Gastrocnemius medialis (tissue), 4 donors: ENCODE results near the gene CDAN1. TPM values are rescaled to one million over a fixed set of nuclear protein-coding genes. Genes with fewer than 3 reads are reported as not detected.

Experiments used
- ATAC-seq, 2 donors: fragments of 150-250 bp; one replicate each; pipeline ENCODE4 v1.9.1; 2016
- DNase-seq, 2 donors: peaks; one replicate each; pipeline ENCODE4 v3.0.0-alpha.2; 2019
- H3K27ac ChIP-seq, 4 donors: fragments of 200-600 bp; sonication (generic); 1 replicate in 1 of 4; 2 replicates in 3 of 4; pipeline ENCODE4 v1.5.1; 2016 to 2018; ENCODE audit warnings: mild to moderate bottlenecking in 2 of 4, moderate library complexity in 1 of 4
- H3K27me3 ChIP-seq, 3 donors: fragments of 200-600 bp; sonication (generic) in 2 of 3; 1 replicate in 1 of 3; 2 replicates in 2 of 3; pipeline versions ENCODE4 v1.5.1 to v1.6.0; 2016 to 2019; ENCODE audit warnings: mild to moderate bottlenecking in 1 of 3, moderate library complexity in 1 of 3
- H3K36me3 ChIP-seq, 2 donors: fragments of 200-600 bp; sonication (generic) in 1 of 2; one replicate each; pipeline ENCODE4 v1.5.1; 2017 to 2018
- H3K4me1 ChIP-seq, 2 donors: fragments of 200-600 bp; sonication (generic) in 1 of 2; one replicate each; pipeline ENCODE4 v1.5.1; 2016 to 2017; ENCODE audit warnings: mild to moderate bottlenecking in 2 of 2
- H3K4me3 ChIP-seq, 4 donors: fragments of 200-600 bp; sonication (generic) in 3 of 4; 1 replicate in 1 of 4; 2 replicates in 3 of 4; pipeline ENCODE4 v1.5.1; 2016 to 2019; ENCODE audit warnings: mild to moderate bottlenecking in 2 of 4
- H3K9me3 ChIP-seq, 3 donors: fragments of 200-600 bp; sonication (generic) in 2 of 3; 1 replicate in 1 of 3; 2 replicates in 2 of 3; pipeline ENCODE4 v1.5.1; 2016 to 2019
- CTCF ChIP-seq, 5 experiments: fragments of 450-650 bp in 3 of 5; fragments of 200-600 bp in 2 of 5; sonication (generic) in 2 of 5; IDR thresholded peaks in 4 of 5; conservative IDR thresholded peaks in 1 of 5; 1 replicate in 4 of 5; 2 replicates in 1 of 5; pipeline ENCODE4 v1.5.1; 2016 to 2019; ENCODE audit warnings: antibody characterized with exemption in 5 of 5, mild to moderate bottlenecking in 3 of 5, moderate library complexity in 3 of 5
- POLR2A ChIP-seq, 2 donors: fragments of 450-650 bp; IDR thresholded peaks; one replicate each; pipeline ENCODE4 v1.6.1; 2017; ENCODE audit warnings: antibody characterized with exemption in 2 of 2, mild to moderate bottlenecking in 2 of 2, moderate library complexity in 2 of 2
- in situ Hi-C, 4 donors: fragments of 200-750 bp; cut with MboI; loops; one replicate each; pipeline versions ENCODE4 v1.15.0 to v1.8.0; 2017; ENCODE audit warnings: low sequenced_read_pairs in 4 of 4
- intact Hi-C: fragments of 100-400 bp; cut with DNase I; formaldehyde crosslinking; loops from one replicate; pipeline ENCODE4 v1.15.1; 2023; ENCODE audit warnings: low total_unique reads
- total RNA-seq, 4 donors: library from RNA; depleted of rRNA; stranded (reverse); fragments of >200 nt; gene quantifications; one replicate each; pipeline versions ENCODE4 v1.1.0 to v1.2.3, GENCODE V29; 2016

Gene CDAN1
- total RNA-seq, 4 donors from 2014 or later = 4.2 to 5.9 (median 5.1) TPM

- no peaks in the 10 kb centered on the region for H3K9me3 ChIP-seq
Measured at GRCh38 chr15:42731461-42731860, 5.5 kb downstream of the CDAN1 start.

GRCh38 chr15:42730536-42730935, 6.4 kb downstream of the CDAN1 start:
- ATAC-seq (no peak), DNase-seq (no peak)
- Histone ChIP-seq H3K27ac (no peak overlapping the region), H3K4me3 (no peak overlapping the region), H3K36me3 (peaks cover 0 to 97% of the 10 kb centered on the region in 2 donors), H3K4me1 (peaks cover 0 to 5% of the 10 kb centered on the region in 2 donors), H3K9me3 (no peaks in the 10 kb centered on the region), H3K27me3 (no peaks in the 10 kb centered on the region)
- in situ Hi-C loops = no loop called here
- TF ChIP-seq POLR2A (IDR thresholded peaks at IDR 0.05) = no peak
- TF ChIP-seq CTCF (IDR thresholded peaks at IDR 0.05 in 4 of 5, conservative IDR thresholded peaks at IDR 0.05 in 1 of 5) = no peak
- intact Hi-C loops = no loop called here

More at GRCh38 chr15:42731461-42731860, 5.5 kb downstream of the CDAN1 start:
- DNase-seq (no peak), ATAC-seq (no peak)
- H3K27me3 ChIP-seq = no peaks in the 10 kb centered on the region
- H3K36me3 ChIP-seq = peaks cover 0 to 88% of the 10 kb centered on the region in 2 donors
- H3K27ac ChIP-seq = no peak overlapping the region
- no peak overlapping the region for H3K4me3 ChIP-seq
- intact Hi-C loops (no loop called here), in situ Hi-C loops (no loop called here)
- peaks cover 5 to 11% of the 10 kb centered on the region in 2 donors for H3K4me1 ChIP-seq
- TF ChIP-seq POLR2A (IDR thresholded peaks at IDR 0.05) (no peak), CTCF (IDR thresholded peaks at IDR 0.05 in 4 of 5, conservative IDR thresholded peaks at IDR 0.05 in 1 of 5) (no peak)

GRCh38 chr15:42730135-42730534, 6.8 kb downstream of the CDAN1 start:
- in situ Hi-C loops = no loop called here
- H3K27ac ChIP-seq = no peak overlapping the region
- H3K4me3 ChIP-seq = no peak overlapping the region
- TF ChIP-seq POLR2A (IDR thresholded peaks at IDR 0.05) = no peak
- ATAC-seq (no peak), DNase-seq (no peak)
- no peaks in the 10 kb centered on the region for H3K9me3 ChIP-seq
- H3K27me3 ChIP-seq = no peaks in the 10 kb centered on the region
- intact Hi-C loops = no loop called here
- peaks cover 0 to 99% of the 10 kb centered on the region in 2 donors for H3K36me3 ChIP-seq
- H3K4me1 ChIP-seq = peaks cover 0 to 3% of the 10 kb centered on the region in 2 donors

GRCh38 chr15:42729409-42729808, 7.5 kb downstream of the CDAN1 start:
- in situ Hi-C loops = no loop called here
- no peak overlapping the region for H3K27ac ChIP-seq
- H3K4me3 ChIP-seq = no peak overlapping the region
- H3K4me1 ChIP-seq = no peaks in the 10 kb centered on the region
- peaks cover 0 to 99% of the 10 kb centered on the region in 2 donors for H3K36me3 ChIP-seq
- TF ChIP-seq CTCF (IDR thresholded peaks at IDR 0.05 in 4 of 5, conservative IDR thresholded peaks at IDR 0.05 in 1 of 5) (no peak), POLR2A (IDR thresholded peaks at IDR 0.05) (no peak)
- H3K9me3 ChIP-seq = no peaks in the 10 kb centered on the region
- no peaks in the 10 kb centered on the region for H3K27me3 ChIP-seq
- ATAC-seq = no peak
- intact Hi-C loops = no loop called here
- no peak for DNase-seq

- in situ Hi-C loops (no loop called here), intact Hi-C loops (no loop called here)
- no peak for TF ChIP-seq CTCF (IDR thresholded peaks at IDR 0.05 in 4 of 5, conservative IDR thresholded peaks at IDR 0.05 in 1 of 5)
- TF ChIP-seq POLR2A (IDR thresholded peaks at IDR 0.05) = no peak
- no peaks in the 10 kb centered on the region for H3K9me3 ChIP-seq
- H3K4me3 ChIP-seq = no peak overlapping the region
- DNase-seq = no peak
- no peak for ATAC-seq
- H3K36me3 ChIP-seq = peaks cover 0 to 99% of the 10 kb centered on the region in 2 donors
- no peaks in the 10 kb centered on the region for H3K4me1 ChIP-seq
- H3K27ac ChIP-seq = no peak overlapping the region
- H3K27me3 ChIP-seq = no peaks in the 10 kb centered on the region
Measured at GRCh38 chr15:42728972-42729371, 8.0 kb downstream of the CDAN1 start.
